Mesenteric fat pad (tissue), 1 donor: ENCODE measurements around the gene ATP2B2. TPM values are rescaled to one million over a fixed set of nuclear protein-coding genes. Genes with fewer than 3 reads are reported as not detected.

Source experiments
- DNase-seq: peaks from one replicate; pipeline ENCODE4 v3.0.0-alpha.2; 2020; ENCODE audit warnings: low spot score
- total RNA-seq: library from RNA; stranded (reverse); fragmentation: NEBNext Ultra II Directional; extraction: Animal tissue kit (Norgen Biotek cat#: 25700); gene quantifications from one replicate; pipeline ENCODE4 v1.2.1, GENCODE V29; 2021
- donor health status: DM: yes; HTN: yes; CAD: no.

ATP2B2 gene
- total RNA-seq, 1 donor from 2014 or later: 0.16 TPM

DNA sequence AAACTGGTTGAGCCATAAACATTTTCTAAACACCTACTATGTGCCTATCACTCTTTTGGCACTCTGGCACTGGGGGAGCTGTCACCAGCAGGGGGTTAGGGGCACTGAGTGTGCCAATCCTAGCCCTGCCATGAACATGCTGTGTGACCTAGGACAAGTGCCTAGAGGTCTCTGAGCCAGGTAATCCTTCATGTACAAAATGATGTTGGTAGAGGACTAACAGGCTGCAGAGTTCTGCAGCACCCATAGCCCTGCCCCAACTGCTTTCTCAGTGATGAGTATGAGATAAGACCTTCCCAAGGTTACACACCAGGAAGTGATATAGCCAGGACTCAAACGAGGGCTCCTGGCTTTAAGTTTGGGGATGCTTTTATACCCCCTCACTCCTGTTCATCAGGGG, 99.6 kb downstream of the ATP2B2 start:
- no peak for DNase-seq

DNA sequence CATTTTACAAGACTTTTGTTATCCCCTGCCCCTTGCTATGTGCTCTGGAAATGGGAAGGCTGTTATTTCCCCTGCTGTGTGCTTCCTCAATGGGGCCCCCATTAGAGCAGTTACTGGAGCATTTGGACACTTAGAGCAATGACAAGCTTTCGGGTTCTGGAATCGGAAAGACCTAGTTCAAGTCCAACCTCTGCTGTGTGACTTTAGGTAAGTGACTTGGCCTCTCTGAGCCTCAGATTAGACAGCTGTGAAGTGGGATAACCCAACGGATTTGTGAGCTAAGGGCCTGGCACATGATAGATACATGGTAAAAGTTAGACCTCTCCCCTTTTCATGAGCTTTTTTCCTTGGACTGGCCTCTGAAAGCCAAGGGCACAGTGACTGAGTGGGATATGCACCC, 100.5 kb downstream of the ATP2B2 start:
- DNase-seq: no peak

DNA sequence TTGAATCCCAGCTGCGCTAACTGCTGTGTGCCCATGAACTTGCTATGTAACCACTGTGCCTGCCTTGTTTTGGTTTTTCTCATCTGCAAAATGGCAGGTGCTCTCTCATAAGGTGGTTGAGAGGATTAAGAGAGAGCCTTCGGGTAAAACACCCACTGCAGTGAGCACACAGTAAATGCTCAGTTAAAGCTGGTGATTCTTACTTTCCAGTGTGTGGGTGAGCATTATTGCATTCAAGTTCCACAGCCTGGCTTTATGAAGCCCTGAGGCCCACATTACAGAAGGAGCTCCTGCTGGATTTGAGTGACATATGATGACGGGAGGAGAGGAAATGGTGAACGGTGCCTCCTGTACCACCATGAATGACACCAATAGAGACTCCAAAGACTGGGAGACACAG, 101.0 kb downstream of the ATP2B2 start:
- no peak for DNase-seq

DNA sequence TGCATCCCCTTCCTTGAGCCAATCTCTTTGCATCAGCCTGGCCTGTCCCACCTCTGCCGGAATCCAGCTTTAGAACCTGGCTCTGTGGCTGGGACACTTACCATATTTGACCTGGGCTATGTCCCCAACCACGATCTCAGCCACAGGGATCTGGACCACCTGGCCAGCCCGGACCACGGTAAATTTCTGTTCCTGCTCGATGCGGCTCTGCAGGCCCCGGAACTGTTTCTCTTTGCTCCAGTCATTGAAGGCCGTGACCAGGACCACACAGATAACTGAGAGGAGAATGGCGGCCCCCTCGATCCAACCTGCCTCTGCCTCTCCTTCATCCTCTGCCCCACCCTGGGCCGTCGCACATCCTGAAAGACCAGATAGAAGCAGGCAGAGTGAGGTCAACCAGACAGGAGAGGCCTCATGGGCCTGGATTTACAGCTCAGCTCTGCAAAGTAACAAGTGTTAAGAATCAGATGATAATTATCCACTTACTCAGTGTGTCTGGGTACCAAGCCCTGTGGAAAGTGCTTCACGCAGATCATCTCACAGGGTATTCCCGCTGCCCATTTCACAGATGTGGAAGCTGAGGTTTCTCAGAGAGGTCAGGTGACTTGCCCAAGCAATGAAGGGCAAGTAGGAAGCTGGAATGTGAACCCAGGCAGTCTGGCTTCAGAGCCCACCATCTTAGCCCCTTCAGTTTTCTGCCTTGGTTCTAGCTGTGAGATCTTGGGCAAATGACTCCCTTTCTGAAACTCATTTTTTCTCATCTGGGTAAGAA, 103.2 kb downstream of the ATP2B2 start:
- no peak for DNase-seq

DNA sequence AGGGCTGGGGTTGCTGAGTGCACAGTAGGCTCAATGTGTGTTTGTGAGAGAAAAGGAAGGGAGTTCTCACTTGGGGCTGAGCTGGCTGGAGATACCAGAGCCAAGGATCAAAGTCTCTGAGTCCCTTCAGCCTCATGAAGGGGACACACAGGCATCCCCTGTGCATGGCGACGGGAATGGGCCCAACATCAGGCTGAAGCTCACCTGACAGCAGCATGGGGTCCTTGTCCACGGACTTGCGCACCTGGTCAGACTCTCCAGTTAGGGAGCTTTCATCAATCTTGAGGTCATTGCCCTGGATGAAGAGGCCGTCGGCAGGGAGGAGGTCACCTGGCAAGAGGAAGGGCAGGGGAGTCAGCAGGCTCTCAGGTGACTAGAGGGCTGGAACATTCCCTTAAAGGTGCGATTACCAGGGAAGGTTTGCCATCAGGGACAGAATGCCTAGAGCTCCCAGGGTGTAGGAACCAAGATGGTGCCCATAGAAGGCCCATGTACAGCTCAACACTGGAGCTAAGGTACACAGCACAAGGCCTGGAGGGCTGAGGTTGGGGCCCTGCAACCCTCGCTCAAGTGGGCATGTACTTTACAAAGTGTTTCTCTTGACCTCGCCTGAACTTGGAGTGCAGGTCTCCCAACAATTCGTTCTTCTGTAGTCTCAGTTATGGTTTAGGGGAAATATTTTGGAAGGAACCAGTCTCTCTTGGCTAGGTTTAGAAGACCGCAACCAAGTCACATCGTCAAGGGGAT, 104.5 kb downstream of the ATP2B2 start:
- DNase-seq: no peak

DNA sequence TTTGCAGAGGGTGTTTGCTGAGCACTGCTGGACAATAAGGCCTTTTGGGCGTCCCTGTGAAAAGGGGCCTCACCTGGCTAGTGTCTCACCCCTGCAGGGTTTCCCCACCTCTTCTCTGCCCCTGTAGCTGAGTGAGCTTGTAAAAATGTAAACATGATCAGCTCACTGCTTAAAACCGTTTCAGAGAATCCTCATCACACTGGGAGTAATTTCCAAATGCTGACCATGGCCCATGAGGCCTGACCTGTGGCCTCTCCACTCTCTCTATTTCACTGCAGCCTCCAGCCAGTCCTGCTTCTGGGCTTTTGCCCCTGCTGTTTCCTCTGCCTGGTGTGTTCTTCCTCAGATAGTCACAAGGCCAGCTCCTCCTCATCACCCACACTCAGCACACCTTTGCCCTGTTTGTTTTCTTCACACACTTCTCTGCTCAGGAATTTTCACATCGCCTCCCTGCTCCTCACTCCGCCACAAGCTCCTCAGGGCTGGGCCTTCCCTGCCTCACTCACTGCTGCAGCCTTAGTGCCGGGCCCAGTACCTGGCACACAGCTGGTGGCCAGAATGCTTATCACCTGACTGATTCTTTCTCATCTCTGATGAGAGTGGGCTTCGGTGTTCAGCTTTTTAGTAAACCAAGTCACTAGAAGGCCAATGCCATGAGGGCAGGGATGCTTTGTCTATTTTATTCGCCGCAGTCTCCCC, 105.2 kb downstream of the ATP2B2 start:
- DNase-seq: no peak

DNA sequence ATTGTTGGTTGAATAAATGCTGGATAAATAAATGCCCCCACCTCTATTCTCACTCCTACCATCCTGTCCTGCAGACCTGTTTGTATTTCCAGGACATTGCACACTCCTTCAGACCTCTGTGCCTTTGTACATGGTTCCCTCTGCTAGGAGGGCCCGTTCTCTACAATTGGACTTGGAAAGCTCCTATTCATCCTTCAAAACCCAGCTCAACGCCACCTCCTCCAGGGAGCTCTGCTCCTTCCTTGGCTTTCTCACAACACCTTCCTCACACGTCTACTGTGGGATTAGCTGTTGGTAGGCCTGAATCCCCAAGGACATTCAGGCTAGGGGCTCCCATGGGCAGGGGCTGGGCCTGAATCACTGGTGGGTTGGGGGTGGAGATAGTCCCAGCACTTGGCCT, 105.8 kb downstream of the ATP2B2 start:
- DNase-seq: no peak

DNA sequence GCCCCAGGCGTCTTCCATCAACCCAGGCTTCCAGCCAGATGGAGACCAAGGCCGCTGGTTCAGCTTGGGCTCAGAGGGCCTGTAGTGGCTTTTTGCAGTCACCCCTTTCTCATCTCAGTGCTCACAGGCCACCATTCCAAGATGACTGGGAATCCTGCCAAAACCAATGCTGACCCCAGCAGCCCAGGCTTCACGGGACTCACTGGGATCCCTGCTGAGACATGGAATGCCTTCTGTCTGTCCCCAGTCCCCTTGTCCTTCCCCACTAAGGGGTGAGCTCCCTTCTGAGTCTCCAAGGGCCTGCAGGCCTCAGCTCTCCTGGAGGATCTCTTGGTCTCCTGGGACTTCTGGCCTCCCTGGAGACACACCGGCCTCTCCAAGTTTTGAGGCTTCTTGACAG, 107.0 kb downstream of the ATP2B2 start:
- no peak for DNase-seq

DNA sequence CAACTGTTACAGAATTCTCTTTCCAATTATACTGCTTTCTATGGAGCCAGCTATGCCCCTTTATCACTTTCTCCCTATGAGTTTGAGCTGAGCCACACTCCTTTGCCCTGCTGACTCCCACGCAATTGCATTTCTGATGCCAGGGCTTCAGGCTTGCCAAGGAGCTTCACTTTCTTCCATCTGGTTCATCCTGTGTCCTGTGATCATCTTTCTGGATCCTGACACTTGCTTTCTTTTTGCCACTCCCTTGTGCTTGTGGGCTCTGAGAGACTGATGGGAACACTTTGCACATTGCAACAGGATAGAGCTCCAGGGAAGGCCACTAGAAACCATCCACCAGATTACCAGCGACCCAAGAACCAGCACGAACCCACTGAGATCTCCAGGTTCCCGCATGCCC, 107.5 kb downstream of the ATP2B2 start:
- DNase-seq: no peak

DNA sequence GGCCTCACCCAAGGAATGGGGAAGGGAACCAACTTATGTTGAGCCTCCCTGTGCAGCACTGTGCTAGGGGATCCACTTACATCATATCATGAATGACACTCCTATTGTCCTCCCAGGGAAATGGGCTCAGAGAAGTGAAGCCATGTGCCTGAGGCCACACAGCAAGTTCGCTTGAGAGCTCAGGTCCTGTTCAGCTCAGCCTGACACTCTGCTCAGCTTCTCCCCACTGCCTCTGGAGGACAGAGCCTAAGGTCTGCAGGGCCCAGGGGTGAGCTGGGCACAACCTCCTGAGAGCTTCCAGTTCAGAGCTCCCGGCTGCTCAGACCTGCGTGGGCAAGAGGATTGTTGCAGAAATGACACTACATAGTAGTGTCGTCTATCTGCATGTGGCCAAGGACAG, 108.5 kb downstream of the ATP2B2 start:
- DNase-seq: no peak

DNA sequence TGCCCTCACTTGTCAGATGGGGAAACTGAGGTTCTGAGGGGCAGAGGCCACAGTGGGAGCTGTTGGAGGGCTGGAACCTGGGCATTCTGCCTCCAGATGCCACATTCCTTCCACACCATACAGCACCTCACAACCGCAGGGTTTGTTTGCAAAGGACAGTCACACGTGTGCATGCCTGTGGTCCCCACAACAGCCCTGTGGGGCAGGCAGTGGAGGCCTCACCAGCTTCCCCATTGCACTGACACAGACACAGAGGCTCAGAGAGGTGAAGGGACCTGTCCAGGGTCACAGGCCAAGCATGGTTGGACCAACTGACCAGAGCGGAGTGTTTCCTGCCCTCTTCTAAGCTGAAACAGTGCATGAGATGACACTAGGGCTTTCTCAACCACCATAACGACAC, 109.3 kb downstream of the ATP2B2 start:
- DNase-seq: no peak

DNA sequence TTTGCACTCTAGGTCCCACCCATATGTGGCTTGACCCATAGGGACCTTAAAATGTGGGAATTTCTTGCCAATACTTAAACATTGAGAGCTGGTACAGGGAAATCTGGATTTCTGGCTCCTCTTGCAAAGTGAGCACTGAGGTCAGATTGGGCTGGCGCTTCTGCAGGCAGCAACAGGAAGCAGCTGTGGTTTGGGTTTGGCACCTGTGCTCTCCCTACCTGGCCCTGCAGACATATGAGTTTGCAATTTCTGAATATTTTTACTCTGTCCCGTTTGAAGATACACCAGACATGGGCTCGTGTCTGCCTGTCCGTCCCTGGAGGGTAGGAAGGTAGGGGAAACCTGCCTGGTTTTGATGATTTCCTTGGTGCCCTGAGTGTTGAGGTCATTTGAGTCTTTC, 109.7 kb downstream of the ATP2B2 start:
- DNase-seq: no peak

DNA sequence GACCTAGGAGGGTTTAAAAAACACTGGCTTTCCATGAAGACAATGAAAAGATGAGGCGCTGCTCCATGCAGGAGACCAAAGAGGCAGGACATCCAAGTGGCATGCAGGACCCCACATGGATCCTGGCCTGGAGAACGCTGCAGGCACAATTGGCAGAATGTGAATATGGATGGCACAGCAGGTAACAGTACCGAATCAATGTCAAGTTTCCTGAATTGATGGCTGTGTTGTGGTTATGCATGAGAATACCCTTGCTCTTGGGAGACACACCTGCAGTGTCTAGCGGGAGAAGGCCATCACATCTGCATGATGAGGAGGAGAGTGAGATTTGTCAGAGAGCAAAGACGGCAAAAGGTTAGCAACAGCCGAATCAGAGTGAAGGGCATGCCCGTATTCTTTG, 110.2 kb downstream of the ATP2B2 start:
- DNase-seq: no peak

DNA sequence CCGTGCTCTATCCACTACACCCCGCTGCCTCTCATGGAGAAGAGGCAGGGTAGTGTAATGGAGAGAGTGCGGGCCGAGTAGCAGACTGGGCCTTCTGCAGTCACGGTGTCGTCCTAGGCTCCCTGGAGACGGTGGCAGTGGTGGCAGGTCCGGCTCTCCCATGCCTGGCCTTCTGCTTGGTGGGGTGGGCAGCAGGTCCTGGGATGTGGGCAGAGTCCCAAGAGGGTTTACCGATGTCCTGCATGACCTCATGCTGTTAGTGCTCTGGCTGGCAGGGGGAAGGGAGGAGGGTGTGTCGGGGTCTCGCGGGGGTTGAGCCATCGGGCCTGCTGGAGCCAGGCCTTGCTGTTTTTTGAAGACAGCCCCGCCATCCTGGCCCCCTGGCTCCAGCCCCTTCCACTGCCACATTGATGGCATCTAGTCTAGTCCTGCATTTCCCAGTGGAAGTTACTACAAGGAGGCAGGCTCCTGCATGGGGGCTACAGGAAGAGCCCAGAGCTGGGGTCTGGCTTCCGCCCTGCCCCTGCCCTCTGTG, 110.8 kb downstream of the ATP2B2 start:
- no peak for DNase-seq

DNA sequence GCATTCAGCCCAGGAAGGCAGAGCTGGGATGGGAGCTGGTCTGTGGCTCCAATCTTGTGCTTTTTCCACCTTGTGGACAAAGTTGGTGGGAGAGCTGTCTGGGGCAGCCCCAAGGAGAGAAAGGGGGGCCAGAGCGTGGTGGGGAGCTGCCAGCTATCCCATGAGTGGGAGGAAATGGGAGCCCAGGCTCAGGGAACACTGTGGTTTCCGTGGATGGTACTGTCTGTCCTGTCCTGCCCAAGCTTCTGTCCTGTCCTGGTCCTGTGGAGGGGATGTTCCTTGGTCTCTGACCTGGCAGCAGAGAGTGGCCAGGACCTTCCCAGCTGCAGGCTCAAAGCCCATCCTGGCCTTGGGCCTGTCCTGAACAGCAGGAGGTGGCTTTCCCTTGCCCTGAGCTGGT, 111.9 kb downstream of the ATP2B2 start:
- no peak for DNase-seq

DNA sequence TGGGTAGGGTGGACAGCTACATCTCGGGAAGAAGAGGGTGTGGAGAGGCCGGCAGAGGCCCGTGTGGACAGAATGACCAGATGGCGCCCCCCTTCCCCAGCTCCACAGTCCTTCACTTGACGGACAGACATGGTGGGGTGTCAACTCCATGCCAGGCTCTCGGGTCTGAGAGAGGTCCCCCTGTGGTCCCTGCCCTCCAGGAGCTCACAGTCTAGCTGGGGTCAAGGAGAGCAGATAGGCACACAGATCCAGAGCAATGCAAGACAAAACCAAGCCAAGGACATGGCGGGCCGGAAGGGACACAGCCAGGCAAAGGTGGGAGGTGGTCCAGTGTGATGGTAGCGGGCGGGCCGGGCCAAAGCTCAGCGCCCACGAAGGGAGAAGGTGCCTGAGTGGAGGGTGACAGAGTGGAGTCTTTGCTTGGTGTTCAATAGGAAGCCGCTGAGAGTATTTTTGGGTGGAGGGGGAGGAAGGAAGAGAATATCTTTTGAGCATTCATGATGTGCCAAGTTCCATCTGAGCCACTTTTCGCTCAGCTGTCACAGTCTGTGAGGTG, 112.4 kb downstream of the ATP2B2 start:
- DNase-seq: no peak

DNA sequence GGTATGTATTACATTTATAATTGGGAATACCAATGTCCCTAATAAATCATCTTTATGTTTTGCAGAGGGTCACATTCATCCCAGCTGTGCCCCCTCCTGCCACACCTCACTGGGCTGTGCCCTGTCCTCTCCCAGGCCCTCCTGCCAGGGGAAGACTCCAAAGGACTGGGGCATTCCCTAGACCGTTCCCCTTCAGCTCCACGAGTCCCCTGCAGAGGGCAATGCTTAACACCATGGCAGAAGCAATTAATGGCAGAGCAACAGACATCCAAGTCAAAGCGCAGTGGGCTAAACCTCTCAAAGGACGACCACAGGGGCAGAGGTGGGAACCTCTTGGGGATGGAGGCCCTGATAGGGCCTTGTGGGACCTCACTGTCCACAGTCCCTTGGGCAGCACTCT, 113.1 kb downstream of the ATP2B2 start:
- no peak for DNase-seq

DNA sequence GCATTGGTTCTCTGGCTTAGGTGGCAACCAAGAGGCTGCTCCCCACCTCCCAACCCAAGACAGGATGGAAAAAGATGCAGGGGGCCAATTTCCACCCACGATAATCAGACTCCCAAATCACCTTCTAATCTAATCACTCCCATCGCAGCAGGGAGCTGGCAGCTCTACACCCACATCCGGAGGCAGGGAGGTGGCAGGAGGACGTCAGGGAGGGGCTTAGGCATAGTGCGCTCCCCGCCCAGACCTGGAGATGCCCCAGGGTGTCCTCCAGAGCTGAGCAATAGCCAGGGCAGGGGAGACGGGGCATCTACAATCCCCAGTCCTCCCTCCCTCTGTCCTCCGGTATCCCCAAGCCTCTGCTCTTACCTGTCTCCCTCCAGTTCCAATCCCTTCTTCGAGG, 114.0 kb downstream of the ATP2B2 start:
- no peak for DNase-seq

DNA sequence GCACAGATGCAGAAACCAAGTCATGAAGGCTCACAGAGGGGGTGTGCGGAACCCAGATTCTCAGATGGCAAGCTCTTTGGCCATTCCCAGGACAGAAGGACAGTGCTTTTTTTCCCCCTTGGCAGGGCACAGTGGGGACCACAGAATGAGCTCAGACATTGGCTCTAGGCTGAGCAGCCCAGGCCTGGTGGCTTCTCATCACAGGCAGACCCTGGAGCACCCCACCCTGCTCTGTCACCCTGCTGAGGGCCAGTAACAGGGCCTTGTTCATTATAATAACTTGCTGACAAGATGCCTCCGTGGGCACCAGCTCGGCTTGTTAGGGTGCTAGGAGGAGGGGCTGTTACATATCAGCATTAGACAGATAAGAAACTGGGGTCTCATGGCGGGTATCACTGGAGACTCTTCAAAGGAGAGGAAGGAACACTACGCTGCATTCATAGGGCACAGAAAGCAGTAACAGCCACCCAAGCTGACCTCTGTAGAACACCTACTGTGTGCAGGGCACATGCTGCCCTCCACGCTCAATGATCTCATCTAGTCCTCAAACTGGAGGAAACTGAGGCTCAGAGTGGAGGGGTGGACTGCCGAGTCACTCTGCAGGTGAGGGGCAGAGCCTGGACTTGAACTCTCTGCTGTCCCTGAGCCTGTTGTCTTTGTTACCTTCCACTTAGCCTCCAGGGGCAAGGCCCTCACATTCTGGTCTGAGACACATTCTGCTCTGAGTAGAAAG, 114.6 kb downstream of the ATP2B2 start:
- no peak for DNase-seq

DNA sequence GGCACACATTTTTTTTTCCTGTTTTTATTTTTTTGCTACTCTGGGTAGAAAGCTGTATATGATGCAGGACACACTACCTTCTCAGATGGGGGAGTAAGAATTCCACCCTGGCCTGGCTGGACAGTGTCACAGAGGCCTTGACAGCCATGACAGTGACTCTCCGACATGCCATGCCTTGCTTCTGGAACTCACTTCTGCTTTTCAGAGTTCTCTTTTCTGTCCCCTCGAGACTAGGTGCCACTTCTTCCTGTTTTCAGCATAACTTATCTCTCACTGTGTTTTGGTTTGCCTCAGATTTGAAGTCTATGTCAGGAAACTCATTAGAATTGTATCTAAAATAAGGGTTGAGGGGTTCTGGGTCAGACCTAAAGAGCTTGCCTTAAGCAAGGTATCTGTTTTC, 115.4 kb downstream of the ATP2B2 start:
- no peak for DNase-seq

DNA sequence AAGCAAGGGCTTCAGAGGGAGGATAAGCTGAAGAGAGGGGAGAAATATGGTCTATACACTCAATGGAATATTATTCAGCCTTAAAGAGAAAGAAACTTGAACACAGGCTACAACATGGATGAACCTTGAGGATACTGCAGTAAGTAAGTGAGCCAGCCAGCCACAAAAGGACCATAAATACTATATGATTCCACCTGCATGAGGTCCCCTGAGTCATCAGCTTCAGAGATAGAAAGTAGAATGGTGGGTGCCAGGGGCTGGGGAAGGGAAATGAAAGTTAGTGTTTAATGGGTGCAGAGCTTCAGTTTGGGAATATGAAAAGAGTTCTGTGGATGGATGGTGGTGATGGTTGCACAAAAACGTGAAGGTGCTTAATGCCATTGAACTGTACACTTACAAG, 116.0 kb downstream of the ATP2B2 start:
- no peak for DNase-seq
